ENCODE results near the gene STOX2.
"Not testable (repeated sequence)": the region's sequence is repeated elsewhere in the genome, so short reads cannot be mapped to it uniquely, and the experiment has no call there.

The STOX2 gene

GRCh38 chr4:184030764-184031163, 125.7 kb downstream of the STOX2 start:
- DNase-seq, result no peak

- no peak for DNase-seq
Observed at GRCh38 chr4:184032091-184032490, 127.0 kb downstream of the STOX2 start.

- DNase-seq, result peak; percentile 46
Observed at GRCh38 chr4:184039963-184040383, 134.9 kb downstream of the STOX2 start.

- DNase-seq, result no peak
Observed at GRCh38 chr4:184041156-184041555, 136.0 kb downstream of the STOX2 start.

- DNase-seq, result no peak
Observed at GRCh38 chr4:184046148-184046547, 141.0 kb downstream of the STOX2 start.

- not testable (repeated sequence) for DNase-seq
Observed at GRCh38 chr4:184051262-184051661, 146.2 kb downstream of the STOX2 start.

GRCh38 chr4:184052616-184053015, 147.5 kb downstream of the STOX2 start:
- no peak for DNase-seq

- no peak for DNase-seq
Observed at GRCh38 chr4:184053434-184053833, 148.3 kb downstream of the STOX2 start.

- DNase-seq, result no peak
Observed at GRCh38 chr4:184056877-184057276, 151.8 kb downstream of the STOX2 start.

- no peak for DNase-seq
Observed at GRCh38 chr4:184058026-184058425, 152.9 kb downstream of the STOX2 start.

GRCh38 chr4:184059099-184059498, 154.0 kb downstream of the STOX2 start:
- no peak for DNase-seq

GRCh38 chr4:184061582-184061981, 156.5 kb downstream of the STOX2 start:
- DNase-seq, result no peak

- DNase-seq, result no peak
Observed at GRCh38 chr4:184062769-184063168, 157.7 kb downstream of the STOX2 start.

GRCh38 chr4:184064877-184065276, 159.8 kb downstream of the STOX2 start:
- no peak for DNase-seq

- no peak for DNase-seq
Observed at GRCh38 chr4:184066584-184067300, 161.6 kb downstream of the STOX2 start.

GRCh38 chr4:184067931-184068554, 162.9 kb downstream of the STOX2 start:
- DNase-seq, result no peak
